Left hindlimb (tissue), 1 donor: ENCODE results near the gene CUX1.
"Not testable (repeated sequence)": the region's sequence is repeated elsewhere in the genome, so short reads cannot be mapped to it uniquely, and the experiment has no call there.

ENCODE experiments used
- DNase-seq: peaks from one replicate; pipeline ENCODE4 v3.0.0-alpha.2; 2018

Gene CUX1

GRCh38 chr7:102024005-102024768 lies 206.8 kb downstream of the CUX1 start:
- no peak for DNase-seq

DNA sequence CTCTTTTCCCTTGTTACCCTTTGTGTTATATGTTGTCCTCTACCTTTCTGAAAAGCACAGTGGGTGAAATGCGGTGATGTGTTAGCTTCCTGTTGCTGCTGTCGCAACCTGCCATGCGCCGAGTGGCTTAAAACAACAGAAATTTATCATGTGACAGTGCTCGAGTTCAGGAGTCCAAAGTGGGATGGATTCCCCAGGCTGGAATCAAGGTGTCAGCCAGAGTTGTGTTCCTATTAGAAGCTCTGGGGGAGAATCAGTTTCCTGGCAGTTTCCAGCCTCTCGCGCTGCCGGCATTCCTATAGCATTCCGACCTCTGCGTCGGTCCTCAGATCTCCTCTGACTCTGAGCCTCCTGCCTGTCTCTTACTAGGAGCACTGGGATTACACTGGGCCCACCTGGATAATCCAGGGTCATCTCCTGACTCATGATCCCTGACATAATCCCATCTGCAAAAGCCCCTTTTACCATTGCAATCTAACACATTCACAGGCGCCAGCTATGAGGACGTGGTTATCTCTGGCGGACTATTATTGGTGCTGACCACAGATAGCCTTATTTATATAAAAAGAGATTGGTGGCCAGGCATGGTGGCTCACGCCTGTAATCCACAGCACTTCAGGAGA lies 207.5 kb downstream of the CUX1 start:
- DNase-seq = no peak

DNA sequence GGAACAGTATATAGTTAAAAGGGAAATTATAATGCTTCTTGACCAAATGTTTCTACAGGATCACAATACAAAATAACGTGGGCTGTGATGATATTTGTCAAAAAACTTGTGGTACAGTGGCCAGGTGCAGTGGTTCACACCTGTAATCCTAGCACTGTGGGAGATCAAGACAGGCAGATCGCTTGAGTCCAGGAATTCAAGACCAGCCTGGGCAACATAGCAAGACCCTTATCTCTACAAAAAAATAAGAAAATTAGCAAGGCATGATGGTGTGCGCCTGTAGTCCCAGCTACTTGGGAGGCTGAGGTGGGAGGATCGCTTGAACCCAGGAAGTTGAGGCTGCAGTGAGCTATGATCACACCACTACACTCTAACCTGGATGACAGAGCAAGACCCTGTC lies 208.4 kb downstream of the CUX1 start:
- DNase-seq = not testable (repeated sequence)

DNA sequence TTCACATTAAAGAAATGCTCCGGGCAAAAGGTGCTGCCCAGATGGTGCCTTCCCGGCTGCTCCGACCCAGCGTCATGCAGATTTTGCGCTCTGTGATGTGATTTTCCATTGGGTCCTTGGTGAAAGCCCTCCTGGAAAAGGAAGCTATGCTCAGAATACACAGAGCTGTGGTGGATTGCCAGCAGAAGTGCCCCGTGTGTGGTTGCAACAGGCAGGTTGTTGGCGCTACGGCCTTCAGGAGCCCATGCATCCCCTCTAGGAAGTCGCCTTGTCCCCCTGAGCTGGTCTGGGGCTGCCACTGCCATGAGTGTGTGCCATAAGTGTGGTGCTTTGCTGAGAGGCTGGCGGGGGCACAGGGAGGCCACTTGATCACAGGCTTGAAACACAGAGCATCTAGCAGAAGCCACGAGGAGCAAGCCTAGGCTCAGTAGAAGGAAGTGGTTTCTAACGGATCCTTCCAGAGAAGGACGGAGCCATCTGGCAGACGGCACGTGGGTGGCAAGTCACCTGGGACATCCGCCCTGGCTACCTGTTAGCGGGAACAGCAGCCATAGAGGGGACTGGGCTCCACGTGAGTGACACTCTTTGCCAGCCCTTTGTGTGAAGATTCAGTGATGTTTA lies 210.9 kb downstream of the CUX1 start:
- DNase-seq = no peak

- no peak for DNase-seq
Measured at GRCh38 chr7:102029616-102030015, 212.2 kb downstream of the CUX1 start.

GRCh38 chr7:102030696-102031095 lies 213.3 kb downstream of the CUX1 start:
- no peak for DNase-seq

- no peak for DNase-seq
Measured at GRCh38 chr7:102036958-102037357, 219.5 kb downstream of the CUX1 start.

DNA sequence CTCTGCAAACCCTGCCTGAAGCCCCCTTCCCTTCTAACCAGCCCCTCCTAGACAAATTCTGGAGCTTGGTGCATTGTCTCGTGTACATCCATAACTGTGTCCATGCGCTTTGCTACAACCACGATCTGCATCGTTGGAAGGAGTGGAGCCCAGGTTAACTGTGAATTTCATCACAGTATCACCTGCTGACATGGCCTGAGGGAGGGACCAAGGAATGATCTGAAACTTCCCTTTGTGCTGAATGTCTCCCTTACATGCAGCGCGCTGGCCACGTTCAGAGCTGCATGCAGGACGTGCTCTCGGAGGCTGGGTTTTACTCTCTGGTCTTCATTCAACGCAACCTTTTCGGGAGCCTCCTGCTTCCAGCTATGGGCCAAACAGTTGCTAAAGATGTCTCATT lies 222.3 kb downstream of the CUX1 start:
- DNase-seq = no peak

DNA sequence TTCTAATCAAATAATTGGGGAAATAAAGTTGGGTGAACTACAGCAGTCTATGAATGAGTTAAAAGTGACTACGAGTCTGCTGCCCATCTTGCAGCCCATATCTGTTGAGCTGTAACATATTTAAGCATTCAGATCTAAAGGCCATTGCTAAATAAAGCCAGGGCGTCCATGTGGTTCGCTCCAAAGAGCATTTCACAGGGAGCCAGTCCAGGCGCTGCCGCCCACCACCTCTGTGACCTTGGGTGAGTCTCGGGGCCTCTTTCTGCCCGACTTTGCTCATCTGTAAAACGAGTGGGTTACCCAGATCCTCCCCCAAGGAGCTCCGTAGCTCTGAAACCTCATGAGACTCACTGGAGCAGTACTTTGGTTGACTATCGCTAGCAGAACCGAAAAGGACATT lies 223.1 kb downstream of the CUX1 start:
- no peak for DNase-seq

GRCh38 chr7:102042016-102042656 lies 224.7 kb downstream of the CUX1 start:
- no peak for DNase-seq

- not testable (repeated sequence) for DNase-seq
Measured at GRCh38 chr7:102042796-102043195, 225.4 kb downstream of the CUX1 start.

DNA sequence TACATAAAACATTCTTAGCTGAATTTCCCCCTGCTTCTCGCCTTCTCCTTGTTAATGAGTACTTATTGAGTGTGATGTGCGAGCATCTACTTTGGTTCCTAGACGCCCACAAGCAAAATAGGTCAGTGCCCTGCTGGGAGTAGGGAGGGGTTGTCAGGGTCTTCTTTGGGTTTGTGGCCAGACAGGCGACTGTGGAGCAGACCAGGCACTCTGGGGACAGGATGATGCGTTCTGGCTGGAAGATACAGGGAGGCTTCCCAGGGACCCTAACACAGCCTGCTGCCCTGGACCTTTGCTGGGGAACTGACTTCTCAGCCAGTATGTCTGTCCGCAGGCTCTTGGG lies 227.2 kb downstream of the CUX1 start:
- DNase-seq = no peak

- DNase-seq = peak; percentile 79
Measured at GRCh38 chr7:102044984-102045673, 227.7 kb downstream of the CUX1 start.

- no peak for DNase-seq
Measured at GRCh38 chr7:102045681-102046372, 228.4 kb downstream of the CUX1 start.

GRCh38 chr7:102046373-102047117 lies 229.1 kb downstream of the CUX1 start:
- no peak for DNase-seq

DNA sequence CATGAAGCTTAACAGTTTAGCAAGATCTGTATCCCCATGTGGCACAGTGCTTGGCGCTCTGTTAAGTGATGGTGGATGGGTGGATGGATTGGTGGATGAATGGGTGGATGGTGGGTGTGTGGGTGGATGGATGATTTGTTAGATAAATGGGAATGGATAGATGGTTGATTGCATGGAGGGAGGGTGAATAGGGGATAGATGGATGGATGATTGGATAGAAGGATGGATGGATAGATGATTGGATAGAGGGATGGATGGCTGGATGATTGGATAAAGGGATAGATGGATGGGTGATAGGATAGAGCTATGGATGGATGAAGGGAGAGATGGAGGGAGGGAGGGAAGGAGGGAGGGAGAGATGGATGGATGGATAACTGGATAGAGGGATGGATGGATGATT lies 229.7 kb downstream of the CUX1 start:
- no peak for DNase-seq

- no peak for DNase-seq
Measured at GRCh38 chr7:102049765-102050164, 232.3 kb downstream of the CUX1 start.

GRCh38 chr7:102050864-102051460 lies 233.5 kb downstream of the CUX1 start:
- DNase-seq = no peak

GRCh38 chr7:102051736-102052135 lies 234.3 kb downstream of the CUX1 start:
- DNase-seq = not testable (repeated sequence)

DNA sequence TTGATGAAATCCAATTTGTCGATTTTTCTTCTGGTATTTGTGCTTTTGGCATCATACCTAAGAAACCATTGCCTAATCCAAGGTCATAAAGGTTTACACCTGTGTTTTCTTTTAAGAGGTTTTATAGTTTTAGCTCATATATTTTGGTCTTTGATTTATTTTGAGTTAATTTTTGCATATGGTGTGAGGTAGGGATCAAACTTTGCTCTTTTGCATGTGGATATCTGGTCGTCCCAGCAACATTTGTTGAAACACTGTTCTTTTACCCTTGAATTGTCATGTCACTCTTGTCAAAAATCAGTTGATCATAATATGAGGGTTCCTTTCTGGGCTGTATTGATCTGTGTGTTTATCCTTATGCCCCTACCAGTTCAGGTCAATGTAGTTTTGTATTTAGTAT lies 236.7 kb downstream of the CUX1 start:
- no peak for DNase-seq
